SK-N-MC (cell line): Measurements from ENCODE around the gene TCF7L1.

Experiments used
- EZH2 ChIP-seq: fragments of 200-600 bp; sonication (generic); IDR thresholded peaks from one replicate; pipeline ENCODE4 v1.6.1; 2017; ENCODE audit warnings: antibody characterized with exemption
- FOXP2 ChIP-seq: optimal IDR thresholded peaks from 2 replicates; pipeline ENCODE3; 2011; ENCODE audit warnings: mild to moderate bottlenecking, moderate library complexity; ENCODE audit not compliant: insufficient read depth; ENCODE audit errors: extremely low read length, control extremely low read depth
- POLR2AphosphoS5 ChIP-seq: IDR thresholded peaks from 2 replicates; pipeline ENCODE4 v1.6.1; 2012; ENCODE audit warnings: mild to moderate bottlenecking, low read depth, low read length, borderline replicate concordance

- no peak for TF ChIP-seq POLR2AphosphoS5
- no peak for TF ChIP-seq EZH2
- TF ChIP-seq FOXP2: no peak
These were observed 41.8 kb downstream of the TCF7L1 start for GRCh38 chr2:85174943-85175342.
